Fibroblast of lung (primary cell): ENCODE results near the gene SPG21. TPM values are rescaled to one million over a fixed set of nuclear protein-coding genes. Genes with fewer than 3 reads are reported as not detected.

ENCODE experiments used
- DNase-seq, 2 donors: peaks; one replicate each; pipeline versions ENCODE4 v3.0.0 to v3.0.0-alpha.2; 2010; ENCODE audit warnings: low read depth in 2 of 2
- H2AFZ ChIP-seq: 2 replicates; pipeline ENCODE4 v1.5.1; 2012; ENCODE audit warnings: low read length, control low read depth, inconsistent platforms
- H3K27ac ChIP-seq: 2 replicates; pipeline ENCODE4 v1.5.1; 2011; ENCODE audit warnings: low read length, control low read depth; ENCODE audit not compliant: insufficient read depth
- H3K27me3 ChIP-seq: 2 replicates; pipeline ENCODE4 v1.5.1; 2011; ENCODE audit warnings: mild to moderate bottlenecking, low read length; ENCODE audit not compliant: control insufficient read depth, insufficient read depth
- H3K36me3 ChIP-seq: 2 replicates; pipeline ENCODE4 v1.5.1; 2011; ENCODE audit warnings: low read length; ENCODE audit not compliant: control insufficient read depth, insufficient read depth
- H3K4me1 ChIP-seq: 2 replicates; pipeline ENCODE4 v1.5.1; 2011; ENCODE audit warnings: low read length; ENCODE audit not compliant: control insufficient read depth, insufficient read depth; ENCODE audit errors: extremely low read depth
- H3K4me2 ChIP-seq: 2 replicates; pipeline ENCODE4 v1.5.1; 2011; ENCODE audit warnings: low read length, control low read depth; ENCODE audit not compliant: insufficient read depth; ENCODE audit errors: extremely low read depth
- H3K4me3 ChIP-seq, 4 experiments: fragments of 200-600 bp in 1 of 4; sonication (generic) in 1 of 4; replicated peaks in 1 of 4; 2 replicates each; pipeline ENCODE4 v1.5.1; 2011 to 2016; ENCODE audit warnings: low read length in 4 of 4, low read depth in 3 of 4, mild to moderate bottlenecking in 3 of 4, control low read depth in 2 of 4, inconsistent platforms in 1 of 4, mixed read lengths in 1 of 4; ENCODE audit not compliant: insufficient read depth in 1 of 4; ENCODE audit errors: control extremely low read depth in 1 of 4
- H3K79me2 ChIP-seq: 2 replicates; pipeline ENCODE4 v1.5.1; 2012; ENCODE audit warnings: mild to moderate bottlenecking, low read length, inconsistent platforms; ENCODE audit not compliant: control insufficient read depth, insufficient read depth
- H3K9ac ChIP-seq: 2 replicates; pipeline ENCODE4 v1.5.1; 2011; ENCODE audit warnings: mild to moderate bottlenecking, low read length, control low read depth; ENCODE audit not compliant: insufficient read depth
- H3K9me3 ChIP-seq: 2 replicates; pipeline ENCODE4 v1.5.1; 2012; ENCODE audit warnings: low read depth, low read length; ENCODE audit not compliant: control insufficient read depth, insufficient read depth
- H4K20me1 ChIP-seq: 2 replicates; pipeline ENCODE4 v1.5.1; 2011; ENCODE audit warnings: low read length; ENCODE audit not compliant: control insufficient read depth, insufficient read depth; ENCODE audit errors: extremely low read depth
- CTCF ChIP-seq, 2 donors: IDR thresholded peaks in 1 of 2; conservative IDR thresholded peaks in 1 of 2; 1 replicate in 1 of 2; 2 replicates in 1 of 2; pipeline ENCODE4 v1.5.1; 2011 to 2012; ENCODE audit warnings: low read length in 2 of 2, control low read depth in 1 of 2, inconsistent platforms in 1 of 2, low read depth in 1 of 2, mild to moderate bottlenecking in 1 of 2
- EZH2 ChIP-seq: IDR thresholded peaks from 2 replicates; pipeline ENCODE4 v1.5.1; 2012; ENCODE audit warnings: low read length, control low read depth, mild to moderate bottlenecking; ENCODE audit errors: missing control alignments
- polyA plus RNA-seq, 2 donors: library from polyadenylated mRNA; depleted of rRNA in 1 of 2; stranded (reverse) in 1 of 2; unstranded in 1 of 2; fragments of >200 nt; gene quantifications; 2 replicates each; pipeline ENCODE4 v1.2.1, GENCODE V29; 2011 to 2012; ENCODE audit warnings: missing spikeins in 1 of 2
- total RNA-seq: library from RNA; depleted of rRNA; stranded (reverse); fragments of >200 nt; gene quantifications from 2 replicates; pipeline ENCODE4 v1.2.1, GENCODE V29; 2014

The SPG21 gene
- total and polyA plus RNA-seq, 2 donors (not counting 1 experiment from before 2014, with no cell fraction given) = 68.4 to 95.3 TPM

- H3K9ac ChIP-seq = no peak overlapping the region
- no peaks in the 10 kb centered on the region for H3K36me3 ChIP-seq
- H3K27ac ChIP-seq = no peak overlapping the region
- H3K27me3 ChIP-seq = no peaks in the 10 kb centered on the region
- no peak overlapping the region for H3K4me2 ChIP-seq
- H3K79me2 ChIP-seq = no peaks in the 10 kb centered on the region
- H3K4me1 ChIP-seq = no peaks in the 10 kb centered on the region
- H3K9me3 ChIP-seq = no peaks in the 10 kb centered on the region
- DNase-seq = no peak
- no peaks in the 10 kb centered on the region for H4K20me1 ChIP-seq
- no peak overlapping the region for H2AFZ ChIP-seq
- TF ChIP-seq CTCF (conservative IDR thresholded peaks at IDR 0.05 in 1 of 2, IDR thresholded peaks at IDR 0.05 in 1 of 2; ENCODE audit: low read depth in 1 of 2, low read length in 2 of 2) = no peak
- no peak for TF ChIP-seq EZH2
- H3K4me3 ChIP-seq = no peak overlapping the region
Observed at GRCh38 chr15:64947211-64947610, 42.5 kb downstream of the SPG21 start.

GRCh38 chr15:64944961-64945360 is 44.8 kb downstream of the SPG21 start:
- no peak for DNase-seq
- Histone ChIP-seq H3K36me3 (no peaks in the 10 kb centered on the region), H3K9me3 (no peaks in the 10 kb centered on the region), H3K4me3 (no peak overlapping the region), H2AFZ (no peak overlapping the region), H3K27me3 (no peaks in the 10 kb centered on the region), H3K79me2 (no peaks in the 10 kb centered on the region), H4K20me1 (no peaks in the 10 kb centered on the region), H3K4me1 (no peaks in the 10 kb centered on the region), H3K4me2 (no peak overlapping the region), H3K27ac (no peak overlapping the region), H3K9ac (no peak overlapping the region)
- no peak for TF ChIP-seq EZH2
- no peak for TF ChIP-seq CTCF (conservative IDR thresholded peaks at IDR 0.05 in 1 of 2, IDR thresholded peaks at IDR 0.05 in 1 of 2; ENCODE audit: low read depth in 1 of 2, low read length in 2 of 2)

- no peak for TF ChIP-seq EZH2
- no peak for TF ChIP-seq CTCF (conservative IDR thresholded peaks at IDR 0.05 in 1 of 2, IDR thresholded peaks at IDR 0.05 in 1 of 2; ENCODE audit: low read depth in 1 of 2, low read length in 2 of 2)
- Histone ChIP-seq H3K27me3 (no peaks in the 10 kb centered on the region), H3K79me2 (no peaks in the 10 kb centered on the region), H2AFZ (no peak overlapping the region), H3K4me1 (no peaks in the 10 kb centered on the region), H3K27ac (no peak overlapping the region), H3K36me3 (no peaks in the 10 kb centered on the region), H3K9me3 (no peaks in the 10 kb centered on the region), H3K4me2 (no peak overlapping the region), H4K20me1 (no peaks in the 10 kb centered on the region), H3K9ac (no peak overlapping the region), H3K4me3 (no peak overlapping the region)
- no peak for DNase-seq
Observed at GRCh38 chr15:64943512-64944225, 46.0 kb downstream of the SPG21 start.
